GM12878 (cell line): Measurements from ENCODE around the gene WDR48. TPM values are rescaled to one million over a fixed set of nuclear protein-coding genes. Genes with fewer than 3 reads are reported as not detected.

Source experiments
- ATAC-seq: fragments of 200-7000 bp; cut with Tn5 transposase; 3 replicates; pipeline ENCODE4 v1.9.1; 2020; ENCODE audit warnings: mild to moderate bottlenecking, moderate library complexity
- BruUV-seq: library from RNA; stranded (reverse); fragments of 400-500 nt; replicated peaks from 2 replicates; lab custom pipeline; 2021; lab: Mats Ljungman, UMichigan
- CTCF ChIA-PET: fragments of 300-600 bp; sonication (Branson Sonifier 250); formaldehyde crosslinking; extraction: SDS; loops from one replicate; lab custom pipeline; 2021; ENCODE audit warnings: inconsistent platforms; lab: Yijun Ruan, JAX
- POLR2A ChIA-PET: fragments of 350-600 bp; formaldehyde crosslinking; extraction: SDS; loops from one replicate; lab custom pipeline; 2021; ENCODE audit warnings: inconsistent platforms; lab: Charles Lee
- RAD21 ChIA-PET: fragments of 300-600 bp; sonication (Branson Sonifier 250); formaldehyde crosslinking; loops from one replicate; lab custom pipeline; 2023; ENCODE audit warnings: antibody characterized with exemption; ENCODE audit not compliant: unreplicated experiment; lab: Charles Lee
- SMC1A ChIA-PET: fragments of 300-600 bp; sonication (Branson Sonifier 250); formaldehyde crosslinking; loops from one replicate; lab custom pipeline; 2023; ENCODE audit not compliant: unreplicated experiment, uncharacterized antibody; lab: Charles Lee
- DNase-seq: peaks from one replicate; pipeline ENCODE4 v3.0.0-alpha.2; 2011; ENCODE audit warnings: low read depth, low spot score
- FAIRE-seq: peaks from 3 replicates; lab custom pipeline; 2011; peaks lifted over from hg19 to GRCh38; lab: Jason Lieb, UNC
- H2AFZ ChIP-seq: 2 replicates; pipeline ENCODE4 v1.6.0; 2011; ENCODE audit warnings: low read depth, low read length, control low read depth; ENCODE audit not compliant: control insufficient read depth
- H3K27ac ChIP-seq: 2 replicates; pipeline ENCODE4 v1.5.1; 2011; ENCODE audit warnings: control low read depth; ENCODE audit not compliant: control insufficient read depth, insufficient read depth
- H3K27me3 ChIP-seq, 2 experiments: replicated peaks in 1 of 2; 2 replicates each; pipeline versions ENCODE4 v1.6.0 to v1.6.1; 2011; ENCODE audit warnings: low read length in 1 of 2; ENCODE audit not compliant: control insufficient read depth in 2 of 2, insufficient read depth in 2 of 2
- H3K36me3 ChIP-seq, 2 experiments: 2 replicates each; pipeline ENCODE4 v1.5.1; 2011; ENCODE audit warnings: low read length in 1 of 2; ENCODE audit not compliant: control insufficient read depth in 2 of 2, insufficient read depth in 2 of 2
- H3K4me1 ChIP-seq: 2 replicates; pipeline ENCODE4 v1.6.1; 2011; ENCODE audit warnings: mild to moderate bottlenecking, low read length, moderate library complexity, mixed read lengths; ENCODE audit not compliant: control insufficient read depth, insufficient read depth
- H3K4me2 ChIP-seq: 2 replicates; pipeline ENCODE4 v1.6.0; 2011; ENCODE audit warnings: control low read depth; ENCODE audit not compliant: control insufficient read depth, insufficient read depth
- H3K4me3 ChIP-seq: fragments of 200-600 bp; sonication (generic); 2 replicates; pipeline ENCODE4 v1.5.1; 2016
- H3K79me2 ChIP-seq: 2 replicates; pipeline ENCODE4 v1.6.0; 2011; ENCODE audit warnings: low read length; ENCODE audit not compliant: control insufficient read depth, insufficient read depth
- H3K9ac ChIP-seq: 2 replicates; pipeline ENCODE4 v1.8.0; 2011; ENCODE audit warnings: low read length, control low read depth, mixed read lengths; ENCODE audit not compliant: control insufficient read depth, insufficient read depth
- H3K9me3 ChIP-seq: replicated peaks from 3 replicates; pipeline ENCODE4 v1.5.1; 2011; ENCODE audit warnings: mild to moderate bottlenecking, low read length; ENCODE audit not compliant: control insufficient read depth, insufficient read depth
- H4K20me1 ChIP-seq: 2 replicates; pipeline ENCODE4 v1.6.0; 2011; ENCODE audit not compliant: control insufficient read depth, insufficient read depth
- CHD4 ChIP-seq: fragments of 200-600 bp; sonication (generic); IDR thresholded peaks from 2 replicates; pipeline ENCODE4 v1.6.1; 2016; ENCODE audit warnings: mild to moderate bottlenecking
- CUX1 ChIP-seq: IDR thresholded peaks from 2 replicates; pipeline ENCODE4 v1.6.1; 2012; ENCODE audit warnings: improper control_type of control experiment, low read depth, low read length; ENCODE audit not compliant: insufficient replicate concordance
- DPF2 ChIP-seq: fragments of 450-650 bp; IDR thresholded peaks from 2 replicates; pipeline ENCODE4 v1.6.1; 2017; ENCODE audit warnings: mild to moderate bottlenecking
- E2F4 ChIP-seq: IDR thresholded peaks from 2 replicates; pipeline ENCODE4 v1.6.1; 2012; ENCODE audit warnings: low read depth, low read length, improper control_type of control experiment
- EED ChIP-seq: sonication (generic); IDR thresholded peaks from 2 replicates; pipeline ENCODE4 v1.6.1; 2016; ENCODE audit warnings: antibody characterized with exemption, low read depth
- EZH2 ChIP-seq: IDR thresholded peaks from 2 replicates; pipeline ENCODE4 v1.6.1; 2012; ENCODE audit warnings: low read depth, mild to moderate bottlenecking, control low read depth, inconsistent platforms, low read length, borderline replicate concordance; ENCODE audit not compliant: control insufficient read depth
- GABPA ChIP-seq: IDR thresholded peaks from 2 replicates; pipeline ENCODE4 v1.6.1; 2014; ENCODE audit warnings: antibody characterized with exemption, low read depth, mild to moderate bottlenecking, inconsistent platforms
- NFYB ChIP-seq: IDR thresholded peaks from 2 replicates; pipeline ENCODE4 v1.6.1; 2011; ENCODE audit warnings: low read depth, mild to moderate bottlenecking, low read length, improper control_type of control experiment, moderate library complexity; ENCODE audit not compliant: insufficient read depth
- NR2F1 ChIP-seq: fragments of 450-650 bp; conservative IDR thresholded peaks from 2 replicates; pipeline ENCODE4 v1.6.1; 2017; ENCODE audit warnings: mild to moderate bottlenecking
- NRF1 ChIP-seq: conservative IDR thresholded peaks from 2 replicates; pipeline ENCODE4 v1.6.1; 2011; ENCODE audit warnings: mild to moderate bottlenecking, low read depth, low read length, improper control_type of control experiment
- RAD21 ChIP-seq: IDR thresholded peaks from 2 replicates; pipeline ENCODE4 v1.6.1; 2011; ENCODE audit warnings: mild to moderate bottlenecking, low read depth, low read length, moderate library complexity; ENCODE audit not compliant: insufficient read depth
- RUNX3 ChIP-seq: IDR thresholded peaks from 2 replicates; pipeline ENCODE4 v1.6.1; 2012; ENCODE audit warnings: low read length, inconsistent platforms
- SIX5 ChIP-seq: IDR thresholded peaks from 2 replicates; pipeline ENCODE4 v1.6.1; 2011; ENCODE audit warnings: mild to moderate bottlenecking, low read depth, low read length, moderate library complexity; ENCODE audit not compliant: severe bottlenecking
- SREBF2 ChIP-seq: IDR thresholded peaks from 2 replicates; pipeline ENCODE4 v1.6.1; 2012; ENCODE audit warnings: mild to moderate bottlenecking, low read length
- SRF ChIP-seq, 2 experiments: IDR thresholded peaks; 2 replicates each; pipeline ENCODE4 v1.6.1; 2011; ENCODE audit warnings: low read depth in 2 of 2, low read length in 2 of 2, mild to moderate bottlenecking in 1 of 2, moderate library complexity in 1 of 2
- YY1 ChIP-seq: IDR thresholded peaks from 2 replicates; pipeline ENCODE4 v1.6.1; 2011; ENCODE audit warnings: low read depth, mild to moderate bottlenecking, low read length
- WGBS: methylation state at CpG from one replicate; pipeline ENCODE4 v1.1.6; 2016; ENCODE audit warnings: low lambda C conversion rate; ENCODE audit not compliant: insufficient replicate concordance, insufficient coverage; ENCODE audit errors: missing lambda C conversion rate; 5-methylcytosine and 5-hydroxymethylcytosine counted together
- in situ Hi-C: fragments of 300-500 bp; cut with MboI; formaldehyde crosslinking; loops from 9 replicates; pipeline ENCODE4 v1.14.3; 2018; ENCODE audit warnings: mixed read lengths
- intact Hi-C: fragments of 100-400 bp; cut with micrococcal nuclease; formaldehyde crosslinking; loops from one replicate; pipeline ENCODE4 v1.14.2; 2022; ENCODE audit not compliant: unreplicated experiment
- polyA plus RNA-seq, 11 experiments: library from polyadenylated mRNA; depleted of rRNA in 4 of 11; unstranded in 6 of 11; stranded (reverse) in 5 of 11; fragments of >200 nt; fragmentation: Nextera tagmentation in 4 of 11; fragmentation: Illumina TruSeq in 1 of 11; extraction: Ambion mirVana in 4 of 11; extraction: Trizol in 1 of 11; gene quantifications; 1 replicate in 1 of 11; 2 replicates in 10 of 11; pipeline versions ENCODE4 v1.2.1 to v1.2.3, GENCODE V29; 2011 to 2016; ENCODE audit warnings: inconsistent platforms in 2 of 11, missing spikeins in 2 of 11, low read depth in 1 of 11
- total RNA-seq, 4 experiments: library from RNA; depleted of rRNA in 3 of 4; stranded (reverse); fragments of >200 nt in 3 of 4; fragmentation: Illumina TruSeq in 1 of 4; extraction: Trizol in 1 of 4; gene quantifications; 2 replicates each; pipeline versions ENCODE4 v1.2.1 to v1.2.3, GENCODE V29; 2013 to 2021
- TF ChIP-seq, protein P1 (sequence below): IDR thresholded peaks from 2 replicates; pipeline ENCODE4 v1.6.1; 2011; ENCODE audit warnings: mild to moderate bottlenecking, low read depth, low read length, moderate library complexity; ENCODE audit not compliant: insufficient replicate concordance

Gene WDR48
- total and polyA plus RNA-seq, 10 of the 15 experiments (the other 5 are each of a cell fraction or from before 2014, with no cell fraction given) = 16.8 to 43.8 (median 29.0) TPM

GRCh38 chr3:39144748-39145380 lies 93.0 kb downstream of the WDR48 start:
- no peak overlapping the region for H3K4me3 ChIP-seq
- no TSS peak for BruUV-seq
- DNase-seq (no peak), ATAC-seq (no peak), FAIRE-seq (no peak)
- ChIA-PET SMC1A (interaction anchor here (1.1 to 2.3 kb wide), 4 partner anchors 17 to 143 kb away, joined by 3 to 8 read pairs (median 5); no protein-coding TSS in a partner anchor), POLR2A (interaction anchor here (1.1 kb wide), 1 partner anchor 11 kb away, joined by 3 read pairs; no protein-coding TSS in a partner anchor), CTCF (interaction anchor here (1.1 to 1.9 kb wide), 3 partner anchors 9 to 142 kb away, joined by 3 to 5 read pairs (median 4); no protein-coding TSS in a partner anchor), RAD21 (interaction anchor here (1.3 to 3.2 kb wide), 3 partner anchors 10 to 143 kb away, joined by 8 to 14 read pairs (median 14); partner anchors contain the start of gene TTC21A)
- 93% methylated on average over 23 of the region's 23 CpGs for WGBS
- no peak overlapping the region for H2AFZ ChIP-seq
- H4K20me1 ChIP-seq = no peaks in the 10 kb centered on the region; the same call in 1 of the 2 replicates
- no peak overlapping the region for H3K9ac ChIP-seq
- no peak overlapping the region for H3K4me2 ChIP-seq
- H3K27me3 ChIP-seq = no peaks in the 10 kb centered on the region
- peaks cover 15 to 30% of the 10 kb centered on the region in 2 experiments for H3K36me3 ChIP-seq
- peaks cover 54% of the 10 kb centered on the region for H3K79me2 ChIP-seq
- H3K4me1 ChIP-seq = peaks cover 37% of the 10 kb centered on the region
- no peaks in the 10 kb centered on the region for H3K9me3 ChIP-seq
- intact Hi-C loops = no loop called here
- H3K27ac ChIP-seq = no peak overlapping the region
- in situ Hi-C loops = no loop called here
- TF ChIP-seq, protein P1, sequence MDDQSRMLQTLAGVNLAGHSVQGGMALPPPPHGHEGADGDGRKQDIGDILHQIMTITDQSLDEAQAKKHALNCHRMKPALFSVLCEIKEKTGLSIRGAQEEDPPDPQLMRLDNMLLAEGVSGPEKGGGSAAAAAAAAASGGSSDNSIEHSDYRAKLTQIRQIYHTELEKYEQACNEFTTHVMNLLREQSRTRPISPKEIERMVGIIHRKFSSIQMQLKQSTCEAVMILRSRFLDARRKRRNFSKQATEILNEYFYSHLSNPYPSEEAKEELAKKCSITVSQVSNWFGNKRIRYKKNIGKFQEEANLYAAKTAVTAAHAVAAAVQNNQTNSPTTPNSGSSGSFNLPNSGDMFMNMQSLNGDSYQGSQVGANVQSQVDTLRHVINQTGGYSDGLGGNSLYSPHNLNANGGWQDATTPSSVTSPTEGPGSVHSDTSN = no peak
- TF ChIP-seq GABPA = no peak
- no peak for TF ChIP-seq SREBF2
- TF ChIP-seq EED = no peak
- TF ChIP-seq EZH2 = no peak
- TF ChIP-seq NR2F1 = no peak
- TF ChIP-seq DPF2 = no peak
- TF ChIP-seq SRF (IDR thresholded peaks at IDR 0.05; ENCODE audit: low read depth in 2 of 2, low read length in 2 of 2) = no peak
- TF ChIP-seq YY1 = no peak
- no peak for TF ChIP-seq E2F4
- no peak for TF ChIP-seq CHD4
- no peak for TF ChIP-seq RUNX3
- TF ChIP-seq NFYB = no peak
- no peak for TF ChIP-seq SIX5
- TF ChIP-seq NRF1 = no peak
- TF ChIP-seq RAD21 = no peak
- no peak for TF ChIP-seq CUX1
